Pericardium fibroblast (primary cell): ENCODE measurements around the gene CHRNA9. TPM values are rescaled to one million over a fixed set of nuclear protein-coding genes. Genes with fewer than 3 reads are reported as not detected.

ENCODE experiments used
- total RNA-seq: library from RNA; depleted of rRNA; stranded (reverse); fragments of >200 nt; gene quantifications from 2 replicates; pipeline ENCODE4 v1.2.3, GENCODE V29; 2015

Gene CHRNA9, protein sequence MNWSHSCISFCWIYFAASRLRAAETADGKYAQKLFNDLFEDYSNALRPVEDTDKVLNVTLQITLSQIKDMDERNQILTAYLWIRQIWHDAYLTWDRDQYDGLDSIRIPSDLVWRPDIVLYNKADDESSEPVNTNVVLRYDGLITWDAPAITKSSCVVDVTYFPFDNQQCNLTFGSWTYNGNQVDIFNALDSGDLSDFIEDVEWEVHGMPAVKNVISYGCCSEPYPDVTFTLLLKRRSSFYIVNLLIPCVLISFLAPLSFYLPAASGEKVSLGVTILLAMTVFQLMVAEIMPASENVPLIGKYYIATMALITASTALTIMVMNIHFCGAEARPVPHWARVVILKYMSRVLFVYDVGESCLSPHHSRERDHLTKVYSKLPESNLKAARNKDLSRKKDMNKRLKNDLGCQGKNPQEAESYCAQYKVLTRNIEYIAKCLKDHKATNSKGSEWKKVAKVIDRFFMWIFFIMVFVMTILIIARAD
- not detected in 2 replicates for total RNA-seq

DNA sequence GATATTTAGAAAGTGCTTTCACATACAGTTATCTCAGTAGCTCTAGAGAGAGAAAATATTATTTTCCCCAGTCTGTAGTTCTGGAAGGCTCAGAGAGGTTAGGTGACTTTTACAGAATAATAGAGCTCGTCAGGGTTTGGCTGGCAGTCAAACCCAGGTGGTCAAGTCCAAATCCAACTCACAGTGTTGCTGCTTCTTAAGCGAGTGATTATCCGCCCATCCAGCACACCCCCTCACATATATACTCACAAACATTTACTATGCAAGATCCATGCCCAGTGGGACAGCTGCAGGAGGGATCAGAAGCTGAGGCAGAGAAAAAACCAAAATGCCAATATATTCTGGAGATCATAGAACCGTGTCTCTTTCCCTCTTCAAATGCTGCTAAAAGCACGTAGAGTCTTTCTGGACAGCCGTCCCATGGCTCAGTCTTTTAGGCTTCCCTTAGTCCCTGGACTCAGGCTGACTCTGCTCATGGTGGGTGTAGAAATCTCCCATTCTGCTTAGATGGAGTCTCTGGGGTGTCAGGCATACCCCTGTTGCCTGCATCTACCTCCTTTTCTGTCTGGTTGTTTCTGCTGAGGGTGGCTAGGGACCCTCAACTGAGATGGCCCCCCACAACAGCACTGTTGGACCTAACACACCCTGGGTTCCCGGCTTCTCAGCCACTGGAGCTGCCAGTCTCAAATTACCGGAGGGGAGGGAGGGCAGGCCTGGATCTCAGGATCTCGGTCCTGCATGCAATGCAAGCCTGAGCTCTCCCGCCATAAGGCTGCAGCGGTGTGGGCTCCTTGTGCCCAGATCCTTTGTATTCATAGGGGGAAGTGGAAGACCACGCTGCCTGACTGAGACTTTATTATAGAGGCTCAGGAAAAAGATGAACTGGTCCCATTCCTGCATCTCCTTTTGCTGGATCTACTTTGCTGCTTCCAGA, at the start of gene CHRNA9:
TSS of gene CHRNA9 (plus strand) at position 743 of the 934 bp plus-strand sequence. CDS start at position 878, 135 bp downstream.

Other genes starting within 250 kb of the CHRNA9 start
- 0.17 TPM in 1 of 2 replicates, not detected in the other for gene RHOH, start 138.3 kb upstream of the CHRNA9 start, total RNA-seq